Testis (tissue), 3 donors: ENCODE data around the gene ENG. TPM values are rescaled to one million over a fixed set of nuclear protein-coding genes. Genes with fewer than 3 reads are reported as not detected.

Experiments used
- DNase-seq: peaks from one replicate; pipeline ENCODE4 v3.0.0-alpha.2; 2019
- H3K27ac ChIP-seq, 2 donors: fragments of 200-600 bp; sonication (generic); one replicate each; pipeline ENCODE4 v1.5.1; 2019
- H3K27me3 ChIP-seq: fragments of 200-600 bp; sonication (generic); one replicate; pipeline ENCODE4 v1.5.1; 2019
- H3K36me3 ChIP-seq: fragments of 200-600 bp; sonication (generic); one replicate; pipeline ENCODE4 v1.5.1; 2017; ENCODE audit warnings: low read depth; ENCODE audit errors: missing control alignments
- H3K4me1 ChIP-seq: fragments of 200-600 bp; sonication (generic); one replicate; pipeline ENCODE4 v1.5.1; 2019
- H3K4me3 ChIP-seq, 2 donors: fragments of 200-600 bp; sonication (generic); one replicate each; pipeline ENCODE4 v1.5.1; 2017 to 2019
- H3K9me3 ChIP-seq: fragments of 200-600 bp; sonication (generic); one replicate; pipeline ENCODE4 v1.5.1; 2017
- CTCF ChIP-seq, 3 experiments: fragments of 450-650 bp in 2 of 3; fragments of 200-600 bp in 1 of 3; sonication (generic) in 1 of 3; IDR thresholded peaks; one replicate each; pipeline ENCODE4 v1.5.1; 2016 to 2019; ENCODE audit warnings: antibody characterized with exemption in 3 of 3, mild to moderate bottlenecking in 2 of 3, moderate library complexity in 1 of 3
- POLR2A ChIP-seq: fragments of 450-650 bp; IDR thresholded peaks from one replicate; pipeline ENCODE4 v1.6.1; 2017; ENCODE audit warnings: antibody characterized with exemption, mild to moderate bottlenecking, moderate library complexity
- WGBS, 2 donors: methylation state at CpG; one replicate each; pipeline ENCODE4 v1.1.5; 2018; 5-methylcytosine and 5-hydroxymethylcytosine counted together
- intact Hi-C: fragments of 100-400 bp; cut with DNase I; formaldehyde crosslinking; loops from one replicate; pipeline ENCODE4 v1.15.1; 2023; ENCODE audit warnings: low total_unique reads
- polyA plus RNA-seq: library from polyadenylated mRNA; stranded (reverse); fragments of 350-450 nt; fragmentation: Illumina TruSeq; extraction: RNeasy Lipid Tissue Mini Kit (QIAGEN cat#74804); gene quantifications from one replicate; pipeline ENCODE4 v1.2.3, GENCODE V29; 2014; ENCODE audit warnings: low read depth, low replicate concordance; ENCODE audit not compliant: insufficient read depth
- total RNA-seq, 2 donors: library from RNA; depleted of rRNA; stranded (reverse); fragments of >200 nt; gene quantifications; one replicate each; pipeline ENCODE4 v1.2.3, GENCODE V29; 2016

The ENG gene
- total and polyA plus RNA-seq, 3 donors from 2014 or later: 132 to 214 (median 144) TPM

- Histone ChIP-seq H3K27me3 (no peaks in the 10 kb centered on the region), H3K4me1 (peaks cover 7% of the 10 kb centered on the region), H3K36me3 (no peaks in the 10 kb centered on the region), H3K4me3 (peak overlapping the region; percentile 47 to 62), H3K27ac (peak overlapping the region in 1 of 2 donors; percentile 47), H3K9me3 (no peaks in the 10 kb centered on the region)
- 6 to 17% methylated on average over 6 to 19 of the region's 19 CpGs for WGBS, 2 donors
- TF ChIP-seq CTCF (IDR thresholded peaks at IDR 0.05) (no peak), POLR2A (no peak)
- intact Hi-C loops: no loop called here
- DNase-seq: no peak
Measured at GRCh38 chr9:127771570-127772189, 82.8 kb downstream of the ENG start.

- Histone ChIP-seq H3K4me1 (peaks cover 7% of the 10 kb centered on the region), H3K9me3 (no peaks in the 10 kb centered on the region), H3K27me3 (no peaks in the 10 kb centered on the region), H3K4me3 (peak overlapping the region; percentile 47 to 62), H3K36me3 (no peaks in the 10 kb centered on the region), H3K27ac (peak overlapping the region in 1 of 2 donors; percentile 38)
- WGBS, 2 donors: 1 to 5% methylated on average over 29 to 35 of the region's 43 CpGs
- TF ChIP-seq POLR2A: no peak
- no peak for TF ChIP-seq CTCF (IDR thresholded peaks at IDR 0.05)
- intact Hi-C loops: no loop called here
- peak; percentile 98 for DNase-seq
Measured at GRCh38 chr9:127770905-127771569, 83.4 kb downstream of the ENG start.

GRCh38 chr9:127770583-127770904 lies 83.9 kb downstream of the ENG start:
- intact Hi-C loops: no loop called here
- no peaks in the 10 kb centered on the region for H3K36me3 ChIP-seq
- TF ChIP-seq CTCF (IDR thresholded peaks at IDR 0.05) (no peak), POLR2A (no peak)
- H3K4me3 ChIP-seq: peak overlapping the region; percentile 47 to 62
- peak overlapping the region in 1 of 2 donors; percentile 38 for H3K27ac ChIP-seq
- no peaks in the 10 kb centered on the region for H3K9me3 ChIP-seq
- WGBS, 2 donors: 46% methylated on average over 3 of the region's 3 CpGs; no CpG with 5 or more reads in 1 of the 2 donors
- no peak for DNase-seq
- peaks cover 7% of the 10 kb centered on the region for H3K4me1 ChIP-seq
- H3K27me3 ChIP-seq: no peaks in the 10 kb centered on the region

- DNase-seq: no peak
- intact Hi-C loops: no loop called here
- no peak overlapping the region for H3K4me3 ChIP-seq
Measured at GRCh38 chr9:127769929-127770582, 84.4 kb downstream of the ENG start.

GRCh38 chr9:127769101-127769500 lies 85.4 kb downstream of the ENG start:
- no peak for DNase-seq
- Histone ChIP-seq H3K4me1 (peaks cover 7% of the 10 kb centered on the region), H3K9me3 (no peaks in the 10 kb centered on the region), H3K27me3 (no peaks in the 10 kb centered on the region), H3K27ac (peak overlapping the region in 1 of 2 donors; percentile 44), H3K4me3 (no peak overlapping the region), H3K36me3 (no peaks in the 10 kb centered on the region)
- intact Hi-C loops: no loop called here
- 95 to 98% methylated on average over 5 of the region's 5 CpGs for WGBS, 2 donors
- TF ChIP-seq CTCF (IDR thresholded peaks at IDR 0.05) (no peak), POLR2A (no peak)

More at GRCh38 chr9:127769929-127770582, 84.4 kb downstream of the ENG start:
- H3K27me3 ChIP-seq: no peaks in the 10 kb centered on the region
- H3K27ac ChIP-seq: peak overlapping the region in 1 of 2 donors; percentile 38
- no peaks in the 10 kb centered on the region for H3K9me3 ChIP-seq
- 65 to 73% methylated on average over 4 of the region's 4 CpGs for WGBS, 2 donors
- H3K4me1 ChIP-seq: peaks cover 7% of the 10 kb centered on the region
- no peak for TF ChIP-seq POLR2A
- no peaks in the 10 kb centered on the region for H3K36me3 ChIP-seq
